ENCODE data around the gene C2orf81. TPM values are rescaled to one million over a fixed set of nuclear protein-coding genes. Genes with fewer than 3 reads are reported as not detected.

The C2orf81 gene
- polyA plus RNA-seq, 1 donor from 2014 or later, result 3.3 TPM

GRCh38 chr2:74450570-74451190 lies 29.3 kb upstream of the C2orf81 start:
- H3K9me2 ChIP-seq (ENCODE audit: insufficient read depth, low read length), result no peaks in the 10 kb centered on the region
- no peaks in the 10 kb centered on the region for H3K27me3 ChIP-seq (ENCODE audit: insufficient read depth, low read depth, low read length)
- H3K36me3 ChIP-seq (ENCODE audit: insufficient read depth, low read length), result no peaks in the 10 kb centered on the region
- no peak overlapping the region for H3K9ac ChIP-seq (ENCODE audit: low read length)
- TF ChIP-seq SMC3 (conservative IDR thresholded peaks at IDR 0.05; ENCODE audit: poor library complexity), result no peak
- TF ChIP-seq CTCF (IDR thresholded peaks at IDR 0.05; ENCODE audit: poor library complexity, severe bottlenecking), result no peak
- TF ChIP-seq EZH2 (IDR thresholded peaks at IDR 0.05; ENCODE audit: borderline replicate concordance, insufficient read depth, low read length, poor library complexity, severe bottlenecking), result no peak
- TF ChIP-seq TAF1 (IDR thresholded peaks at IDR 0.05; ENCODE audit: low read depth), result no peak
- H3K27ac ChIP-seq (ENCODE audit: low read length), result no peak overlapping the region
- no peaks in the 10 kb centered on the region for H3K9me3 ChIP-seq (ENCODE audit: low read length)
- no peak overlapping the region for H3K4me2 ChIP-seq (ENCODE audit: low read length)
- no peaks in the 10 kb centered on the region for H3F3A ChIP-seq (ENCODE audit: insufficient read depth, low read length, poor library complexity, severe bottlenecking)
- H2AFZ ChIP-seq (ENCODE audit: low read depth, low read length), result no peak overlapping the region
- H4K20me1 ChIP-seq (ENCODE audit: insufficient read depth), result no peaks in the 10 kb centered on the region
- no peaks in the 10 kb centered on the region for H3K79me2 ChIP-seq (replicated peaks; ENCODE audit: insufficient read depth, low read length)
- no peak overlapping the region for H3K4me3 ChIP-seq (ENCODE audit: low read length)

- H3K79me2 ChIP-seq (replicated peaks; ENCODE audit: insufficient read depth, low read length), result no peaks in the 10 kb centered on the region
- H4K20me1 ChIP-seq (ENCODE audit: insufficient read depth), result no peaks in the 10 kb centered on the region
- H3K9me2 ChIP-seq (ENCODE audit: insufficient read depth, low read length), result no peaks in the 10 kb centered on the region
- no peak overlapping the region for H3K4me2 ChIP-seq (ENCODE audit: low read length)
- no peaks in the 10 kb centered on the region for H3K9me3 ChIP-seq (ENCODE audit: low read length)
- no peak overlapping the region for H3K4me3 ChIP-seq (ENCODE audit: low read length)
- no peaks in the 10 kb centered on the region for H3K27me3 ChIP-seq (ENCODE audit: insufficient read depth, low read depth, low read length)
- H2AFZ ChIP-seq (ENCODE audit: low read depth, low read length), result no peak overlapping the region
- H3K27ac ChIP-seq (ENCODE audit: low read length), result no peak overlapping the region
- no peak for TF ChIP-seq POLR2AphosphoS5 (IDR thresholded peaks at IDR 0.05)
- no peak for TF ChIP-seq MXI1 (conservative IDR thresholded peaks at IDR 0.05; ENCODE audit: poor library complexity, severe bottlenecking)
- TF ChIP-seq RAD21 (conservative IDR thresholded peaks at IDR 0.05), result no peak
- no peaks in the 10 kb centered on the region for H3F3A ChIP-seq (ENCODE audit: insufficient read depth, low read length, poor library complexity, severe bottlenecking)
- H3K9ac ChIP-seq (ENCODE audit: low read length), result no peak overlapping the region
- H3K36me3 ChIP-seq (ENCODE audit: insufficient read depth, low read length), result no peaks in the 10 kb centered on the region
Observed at GRCh38 chr2:74448771-74449170, 27.4 kb upstream of the C2orf81 start.

- no peaks in the 10 kb centered on the region for H4K20me1 ChIP-seq (ENCODE audit: insufficient read depth)
- no peak overlapping the region for H3K9ac ChIP-seq (ENCODE audit: low read length)
- H3K27me3 ChIP-seq (ENCODE audit: insufficient read depth, low read depth, low read length), result peaks cover 6% of the 10 kb centered on the region
- no peak overlapping the region for H3K4me3 ChIP-seq (ENCODE audit: low read length)
- no peaks in the 10 kb centered on the region for H3K36me3 ChIP-seq (ENCODE audit: insufficient read depth, low read length)
- no peaks in the 10 kb centered on the region for H3K79me2 ChIP-seq (replicated peaks; ENCODE audit: insufficient read depth, low read length)
- H3K27ac ChIP-seq (ENCODE audit: low read length), result no peak overlapping the region
- no peaks in the 10 kb centered on the region for H3F3A ChIP-seq (ENCODE audit: insufficient read depth, low read length, poor library complexity, severe bottlenecking)
- TF ChIP-seq EZH2 (IDR thresholded peaks at IDR 0.05; ENCODE audit: borderline replicate concordance, insufficient read depth, low read length, poor library complexity, severe bottlenecking), result no peak
- no peak for TF ChIP-seq REST (IDR thresholded peaks at IDR 0.05; ENCODE audit: borderline replicate concordance)
- TF ChIP-seq RAD21 (conservative IDR thresholded peaks at IDR 0.05), result no peak
- no peak for TF ChIP-seq EP300 (conservative IDR thresholded peaks at IDR 0.05; ENCODE audit: poor library complexity, severe bottlenecking)
- no peaks in the 10 kb centered on the region for H3K9me3 ChIP-seq (ENCODE audit: low read length)
- no peaks in the 10 kb centered on the region for H3K9me2 ChIP-seq (ENCODE audit: insufficient read depth, low read length)
- no peak overlapping the region for H2AFZ ChIP-seq (ENCODE audit: low read depth, low read length)
- H3K4me2 ChIP-seq (ENCODE audit: low read length), result no peak overlapping the region
Observed at GRCh38 chr2:74447230-74447999, 26.0 kb upstream of the C2orf81 start.

All from neural cell (in vitro differentiated cells).